GM03348 (cell line): ENCODE data around the gene ZNF414.

Source experiments
- DNase-seq: peaks from one replicate; pipeline ENCODE4 v3.0.0; 2012; ENCODE audit warnings: low spot score

Gene ZNF414

DNA sequence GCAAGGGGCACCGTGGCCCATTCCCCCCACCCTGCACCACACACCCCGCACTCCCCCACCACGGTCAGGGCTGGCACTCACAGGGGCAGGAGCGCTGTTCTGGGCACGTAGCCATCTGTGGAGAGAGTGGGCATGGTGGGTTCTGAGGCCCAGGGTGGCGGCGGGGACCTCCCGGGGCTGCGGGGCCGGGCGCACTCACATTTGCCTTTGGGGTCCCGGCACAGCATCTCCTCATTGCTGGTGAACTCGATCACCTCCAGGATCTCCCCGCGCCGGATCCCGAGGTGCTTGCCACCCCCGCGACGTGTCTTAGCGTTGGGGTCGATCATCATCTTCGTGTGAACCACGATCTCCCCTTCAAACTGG lies 23.6 kb downstream of the ZNF414 start:
- no peak for DNase-seq

DNA sequence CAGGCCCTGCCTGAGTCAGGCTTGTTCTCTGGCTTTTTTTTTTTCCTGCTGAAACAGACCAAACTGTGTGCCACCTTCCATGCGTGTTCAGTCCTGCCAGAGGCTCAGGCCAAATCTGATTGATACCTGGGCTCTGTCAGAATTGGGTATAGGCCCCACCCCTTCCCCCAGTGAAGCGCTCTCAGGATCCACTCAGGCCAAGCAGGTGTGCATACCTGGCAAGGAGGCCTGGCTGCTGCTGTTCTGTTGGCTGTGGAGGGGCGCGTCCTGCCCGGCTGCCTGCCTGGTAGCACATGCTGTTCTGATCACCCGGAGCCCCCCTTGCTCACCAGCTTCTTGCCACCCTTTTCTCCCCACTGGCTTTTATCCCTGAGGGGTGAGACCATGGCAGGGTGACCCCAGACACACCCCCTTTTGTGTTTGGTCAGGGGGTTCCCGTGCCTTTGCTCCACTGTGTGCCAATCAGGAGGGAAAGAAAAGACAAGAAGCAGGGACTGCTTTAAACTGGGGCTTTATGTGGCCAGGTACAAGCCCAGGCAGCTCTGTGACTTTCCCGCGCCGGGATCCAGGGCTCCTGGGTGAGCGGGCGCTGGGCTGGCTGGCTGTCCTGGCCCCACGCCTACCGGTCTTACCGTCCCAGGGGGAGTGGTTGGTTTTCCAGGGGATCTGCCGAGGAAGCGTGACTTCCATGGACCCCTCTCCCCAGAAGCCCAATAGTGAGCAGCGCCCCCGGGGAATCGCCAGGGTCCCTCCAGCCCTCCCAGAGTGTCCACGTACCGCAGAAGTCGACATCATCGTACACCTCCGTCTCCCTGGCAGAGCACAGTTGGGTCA lies 24.2 kb downstream of the ZNF414 start:
- no peak for DNase-seq

GRCh38 chr19:8488365-8488764 lies 25.6 kb downstream of the ZNF414 start:
- no peak for DNase-seq

DNA sequence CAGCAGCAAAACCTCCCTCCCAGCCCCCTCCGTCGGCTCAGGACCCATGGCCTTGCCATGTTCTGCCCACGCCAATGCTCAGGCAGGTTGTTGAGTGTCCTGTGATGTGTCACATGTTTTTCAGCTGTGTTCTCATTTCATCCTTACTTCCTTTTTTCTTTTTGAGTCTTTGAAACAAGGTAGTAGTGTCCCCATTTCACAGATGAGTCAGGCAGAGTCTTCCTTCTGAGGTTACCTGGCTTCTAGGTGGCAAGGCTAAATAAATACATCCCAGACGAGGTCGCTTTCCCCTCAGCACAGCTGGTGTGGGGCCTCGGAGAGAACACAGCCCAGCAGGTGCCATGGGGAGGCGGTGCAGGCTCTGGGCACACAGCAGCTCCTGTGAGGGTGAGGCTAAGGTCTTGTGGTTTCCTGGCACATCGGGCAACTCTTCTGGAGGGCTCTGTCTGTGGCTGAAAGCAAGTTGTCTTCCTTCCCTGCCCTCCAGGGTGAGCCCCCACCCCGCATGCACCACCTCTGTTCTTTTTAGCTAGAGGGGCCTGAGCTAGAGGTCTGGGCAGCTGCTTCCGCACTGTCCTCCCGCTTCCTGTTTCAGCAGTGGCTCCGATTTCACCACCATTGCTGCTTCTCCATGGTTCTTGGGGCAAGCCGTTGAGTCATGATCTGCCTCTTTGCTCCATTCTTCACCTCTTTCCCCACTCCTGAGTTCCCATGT lies 26.7 kb downstream of the ZNF414 start:
- DNase-seq: no peak

DNA sequence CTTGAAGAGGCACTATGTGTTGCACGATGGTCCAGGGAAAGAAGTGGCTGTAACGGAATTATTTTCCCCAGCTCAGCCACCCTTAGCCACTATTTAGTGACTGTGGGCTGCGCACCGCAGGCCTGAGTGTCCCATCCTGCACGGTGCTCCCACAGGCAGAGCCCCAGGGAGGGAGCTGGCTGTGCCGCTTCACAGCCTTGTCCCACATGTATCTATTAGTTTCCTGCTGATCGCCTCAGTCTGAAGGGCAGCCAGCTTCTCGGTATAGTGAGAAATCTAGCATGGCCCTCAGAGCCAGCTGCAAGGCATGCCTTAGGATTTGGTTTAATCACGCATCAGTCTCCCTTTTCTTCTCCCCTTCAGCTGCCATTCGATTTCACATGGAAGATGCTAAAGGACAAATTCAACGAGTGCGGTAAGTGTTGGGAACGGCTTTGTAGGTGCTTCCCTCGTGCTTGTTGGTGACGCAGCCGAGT lies 27.3 kb downstream of the ZNF414 start:
- no peak for DNase-seq

GRCh38 chr19:8485561-8486371 lies 28.2 kb downstream of the ZNF414 start:
- no peak for DNase-seq

GRCh38 chr19:8484331-8484894 lies 29.6 kb downstream of the ZNF414 start:
- no peak for DNase-seq

- DNase-seq: no peak
Measured at GRCh38 chr19:8483165-8483564, 30.8 kb downstream of the ZNF414 start.

GRCh38 chr19:8482696-8483095 lies 31.3 kb downstream of the ZNF414 start:
- DNase-seq: no peak

DNA sequence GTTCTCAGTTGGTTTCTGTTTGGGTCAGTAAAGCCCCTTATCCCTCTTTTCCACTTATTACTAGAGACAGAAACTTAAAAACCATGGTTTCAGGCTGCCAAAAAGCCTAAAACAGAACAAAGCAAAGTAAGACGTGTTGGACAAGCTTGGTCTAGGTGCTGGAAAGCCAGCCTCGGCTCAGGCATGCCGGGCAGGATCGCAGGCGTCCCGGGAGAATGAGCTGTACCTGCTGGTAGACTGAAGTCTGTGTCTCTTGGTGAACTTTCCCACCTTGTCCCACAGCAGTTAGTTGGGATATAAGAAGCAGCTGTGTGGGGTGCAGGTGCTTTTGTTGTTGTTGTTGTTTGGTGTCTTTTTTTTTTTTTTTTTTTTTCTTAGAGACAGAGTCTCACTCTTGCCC lies 32.4 kb downstream of the ZNF414 start:
- DNase-seq: no peak

DNA sequence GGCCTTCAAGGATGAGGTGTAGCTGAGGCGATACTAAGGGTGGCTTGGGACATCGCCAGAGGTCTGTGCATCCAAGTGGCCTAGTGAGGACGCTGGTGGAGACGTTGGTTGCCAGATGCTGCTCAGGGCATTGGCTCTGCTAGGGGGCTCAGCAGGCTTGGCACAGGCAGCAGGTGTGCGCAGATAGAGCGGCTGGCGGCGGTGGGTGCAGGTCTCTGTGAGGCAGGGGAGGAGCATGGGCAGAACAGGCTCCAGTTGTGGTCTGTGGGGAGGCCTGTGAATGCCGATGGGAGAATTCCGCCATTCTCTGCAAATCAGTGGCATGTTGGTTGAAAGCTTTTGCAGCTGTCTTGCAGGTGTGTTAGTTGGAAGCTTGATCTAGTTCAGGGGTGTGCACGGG lies 32.8 kb downstream of the ZNF414 start:
- DNase-seq: no peak

- no peak for DNase-seq
Measured at GRCh38 chr19:8478598-8478997, 35.4 kb downstream of the ZNF414 start.

DNA sequence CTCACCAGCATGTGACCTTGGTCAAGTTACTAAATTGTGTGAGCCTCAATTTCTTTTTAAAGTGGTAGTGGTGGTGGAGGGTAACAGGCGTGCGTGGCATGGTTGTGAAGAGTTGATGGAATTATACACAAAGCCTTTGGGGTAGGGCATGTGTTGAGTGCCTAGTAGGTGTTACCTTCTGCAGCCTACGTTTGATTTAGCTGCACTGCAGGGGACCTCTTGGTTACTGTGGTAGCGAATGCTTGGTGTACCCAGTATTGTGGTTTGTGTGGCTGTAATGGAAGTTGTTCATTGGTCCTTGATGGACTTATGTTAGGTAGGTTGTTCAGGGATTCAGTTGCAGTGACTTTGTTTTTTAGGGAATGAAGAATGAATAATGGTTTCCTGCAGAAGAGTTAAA lies 36.1 kb downstream of the ZNF414 start:
- no peak for DNase-seq

DNA sequence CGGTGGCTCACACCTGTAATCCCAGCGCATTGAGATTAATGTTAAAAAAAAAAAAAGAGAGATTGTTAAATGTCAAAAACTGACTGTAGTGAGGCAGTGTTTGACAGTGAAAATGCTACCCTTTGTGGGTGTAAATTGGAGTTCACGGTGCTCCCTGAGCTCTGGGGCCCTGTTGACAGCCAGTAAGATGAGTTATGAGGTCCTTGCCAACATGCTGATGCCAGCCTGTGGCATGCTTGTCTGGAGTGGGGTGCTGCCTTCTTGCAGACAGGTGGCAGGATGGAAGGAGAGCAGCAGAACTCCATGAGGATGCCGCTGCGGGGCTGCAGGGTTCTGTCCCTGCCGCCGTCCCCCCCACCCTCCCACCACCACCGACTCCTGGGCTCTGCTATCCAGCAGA lies 37.4 kb downstream of the ZNF414 start:
- no peak for DNase-seq

DNA sequence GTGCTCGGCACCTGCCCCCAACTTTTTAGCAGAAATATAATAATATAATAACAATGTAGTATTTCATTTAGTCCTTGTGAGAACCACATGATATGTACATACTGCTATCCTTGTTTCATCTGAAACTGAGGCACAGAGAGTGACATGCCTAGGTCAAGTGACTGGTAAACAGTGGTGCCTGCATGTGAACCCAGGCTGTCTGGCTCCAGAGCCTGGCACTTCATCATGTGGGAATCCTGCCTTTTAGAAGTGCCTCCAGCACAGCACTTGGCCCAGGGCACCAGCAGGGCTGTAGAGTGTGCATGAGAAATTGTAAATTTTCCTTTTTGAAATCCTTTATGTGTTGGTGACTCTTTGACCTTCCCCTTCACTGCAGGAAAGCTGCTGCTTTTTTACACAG lies 39.0 kb downstream of the ZNF414 start:
- DNase-seq: no peak

DNA sequence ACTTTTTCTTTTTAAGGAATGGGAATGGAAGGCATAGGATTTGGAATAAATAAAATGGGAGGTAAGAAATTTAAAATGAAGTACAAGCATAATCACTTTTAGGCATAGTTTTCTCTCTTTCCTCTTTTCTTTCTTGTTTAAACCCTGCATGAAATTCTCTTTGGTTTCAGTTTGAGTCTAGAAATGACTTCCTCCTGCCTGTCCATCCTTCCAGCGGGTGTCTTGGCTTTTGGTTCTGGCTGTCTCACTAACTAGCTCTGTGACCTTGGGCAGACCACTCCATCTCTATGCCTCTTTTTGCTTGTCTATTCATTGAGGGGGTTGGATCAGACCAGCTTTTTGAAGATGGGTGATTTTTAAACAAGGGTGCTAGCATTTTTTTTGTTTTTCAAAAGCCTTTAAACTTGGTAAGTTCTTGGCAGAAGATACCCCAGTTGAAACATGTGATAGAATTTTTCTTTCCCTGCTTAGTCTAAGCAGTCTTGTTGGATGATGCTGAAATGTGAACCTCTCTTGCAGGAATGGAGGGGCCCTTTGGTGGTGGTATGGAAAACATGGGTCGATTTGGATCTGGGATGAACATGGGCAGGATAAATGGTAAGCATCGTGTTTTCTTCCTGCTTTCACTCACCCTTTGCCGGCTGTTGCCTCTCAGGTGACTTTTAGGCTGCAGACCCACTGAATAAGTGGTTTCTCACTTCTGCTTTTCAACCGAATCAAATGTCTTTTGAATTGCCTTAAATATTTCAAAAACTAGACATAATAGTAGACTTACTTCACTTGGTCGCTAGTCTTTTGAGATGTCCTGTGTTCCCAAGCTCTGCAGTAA lies 40.1 kb downstream of the ZNF414 start:
- no peak for DNase-seq

- no peak for DNase-seq
Measured at GRCh38 chr19:8469613-8470368, 44.2 kb downstream of the ZNF414 start.

DNA sequence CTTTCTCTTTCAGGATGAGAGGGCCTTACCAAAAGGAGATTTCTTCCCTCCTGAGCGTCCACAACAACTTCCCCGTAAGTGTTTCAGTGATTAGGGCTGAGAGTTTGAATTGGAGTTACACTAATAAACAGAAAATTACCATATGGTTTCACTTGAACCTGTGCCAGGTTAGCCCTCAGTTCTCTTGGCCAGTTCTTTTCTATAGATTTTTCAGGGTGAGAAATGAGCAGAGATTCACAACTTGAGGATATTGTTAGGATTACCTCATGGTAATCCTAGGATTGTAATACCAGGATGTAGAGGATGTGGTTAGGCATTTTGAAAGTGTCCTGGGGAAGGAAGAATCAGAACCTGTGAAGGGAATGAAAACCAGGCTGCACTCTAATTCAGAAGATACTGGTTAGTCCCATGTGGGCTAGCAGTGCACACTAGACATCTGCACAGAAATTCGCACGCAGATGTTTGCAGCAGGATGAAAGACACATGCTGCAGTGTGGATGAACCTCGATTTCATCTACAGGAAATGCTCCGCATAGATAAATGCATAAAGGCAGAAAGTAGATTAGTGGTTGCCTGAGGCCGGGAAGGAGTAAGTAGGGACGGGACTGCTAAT lies 45.1 kb downstream of the ZNF414 start:
- no peak for DNase-seq

DNA sequence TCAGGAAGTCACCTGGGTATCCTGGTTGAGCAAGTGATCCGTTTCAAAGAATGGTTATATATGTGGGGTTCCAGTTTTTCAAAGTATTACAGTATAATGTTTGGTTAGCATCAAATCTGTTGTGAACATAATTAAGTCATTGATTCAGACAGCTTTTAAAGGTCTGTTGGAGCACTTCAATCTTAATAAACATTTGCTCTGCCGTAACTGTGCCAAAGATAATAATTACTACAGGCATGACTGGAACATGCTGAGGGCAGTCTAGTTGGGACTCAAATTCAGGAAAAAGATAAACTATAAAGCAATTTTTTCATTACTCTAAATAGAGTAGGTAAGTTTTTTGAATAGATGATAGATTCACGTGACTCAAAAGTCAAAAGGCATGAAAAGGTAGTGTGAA lies 45.8 kb downstream of the ZNF414 start:
- no peak for DNase-seq

DNA sequence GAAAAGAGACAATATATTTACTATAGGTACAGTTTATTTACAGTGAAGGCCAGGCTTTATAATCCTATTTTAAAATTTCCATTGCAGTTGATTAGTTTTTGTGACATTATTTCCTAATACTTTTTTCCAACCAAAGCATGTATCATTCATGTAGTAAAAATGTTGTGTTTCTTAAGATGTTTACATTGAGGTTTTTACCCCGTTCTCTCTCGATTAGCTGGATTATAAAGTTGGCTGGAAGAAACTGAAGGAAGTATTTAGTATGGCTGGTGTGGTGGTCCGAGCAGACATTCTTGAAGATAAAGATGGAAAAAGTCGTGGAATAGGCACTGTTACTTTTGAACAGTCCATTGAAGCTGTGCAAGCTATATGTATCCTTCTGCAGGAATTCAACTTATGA lies 47.9 kb downstream of the ZNF414 start:
- no peak for DNase-seq
